Mesenchymal stem cell (in vitro differentiated cells and primary cell): ENCODE measurements around the gene ZNRD2.

Experiments
- DNase-seq: peaks from one replicate; pipeline ENCODE4 v3.0.0-alpha.2; 2013
- H2AFZ ChIP-seq: one replicate; pipeline ENCODE4 v1.6.1; 2013; ENCODE audit warnings: low read depth, mild to moderate bottlenecking, control low read depth, inconsistent platforms, low read length, moderate library complexity
- H2AK5ac ChIP-seq: 2 replicates; pipeline ENCODE4 v1.6.1; 2013; ENCODE audit warnings: low read length, moderate library complexity, mild to moderate bottlenecking, inconsistent platforms; ENCODE audit not compliant: severe bottlenecking
- H2BK120ac ChIP-seq: one replicate; pipeline ENCODE4 v1.6.1; 2013; ENCODE audit warnings: low read depth, mild to moderate bottlenecking, inconsistent platforms, low read length, moderate library complexity
- H2BK12ac ChIP-seq, 2 experiments: one replicate each; pipeline ENCODE4 v1.6.1; 2013; ENCODE audit warnings: inconsistent platforms in 2 of 2, low read length in 2 of 2, mild to moderate bottlenecking in 2 of 2, moderate library complexity in 2 of 2, control low read depth in 1 of 2
- H2BK15ac ChIP-seq: one replicate; pipeline ENCODE4 v1.6.1; 2013; ENCODE audit warnings: mild to moderate bottlenecking, low read depth, inconsistent platforms; ENCODE audit not compliant: poor library complexity, severe bottlenecking
- H2BK5ac ChIP-seq: 2 replicates; pipeline ENCODE4 v1.6.1; 2013; ENCODE audit warnings: low read depth, mild to moderate bottlenecking, low read length, control low read depth, inconsistent platforms; ENCODE audit not compliant: poor library complexity, severe bottlenecking
- H3K14ac ChIP-seq, 2 experiments: one replicate each; pipeline ENCODE4 v1.6.1; 2013; ENCODE audit warnings: inconsistent platforms in 2 of 2, low read length in 2 of 2, control low read depth in 1 of 2, mild to moderate bottlenecking in 1 of 2, moderate library complexity in 1 of 2
- H3K18ac ChIP-seq, 2 experiments: one replicate each; pipeline ENCODE4 v1.6.1; 2013; ENCODE audit warnings: inconsistent platforms in 2 of 2, low read length in 2 of 2, control low read depth in 1 of 2, low read depth in 1 of 2, mild to moderate bottlenecking in 1 of 2
- H3K23ac ChIP-seq, 2 experiments: one replicate each; pipeline ENCODE4 v1.6.1; 2013; ENCODE audit warnings: inconsistent platforms in 2 of 2, low read length in 2 of 2, mild to moderate bottlenecking in 2 of 2, moderate library complexity in 2 of 2, control low read depth in 1 of 2
- H3K27ac ChIP-seq: 2 replicates; pipeline ENCODE4 v1.5.1; 2013; ENCODE audit warnings: mild to moderate bottlenecking, moderate library complexity, low read length, control low read depth, inconsistent platforms; ENCODE audit not compliant: poor library complexity, severe bottlenecking
- H3K27me3 ChIP-seq, 2 experiments: 2 replicates each; pipeline versions ENCODE4 v1.6.1 to v1.7.0; 2013; ENCODE audit warnings: low read length in 2 of 2, mild to moderate bottlenecking in 2 of 2, moderate library complexity in 2 of 2, control low read depth in 1 of 2, inconsistent platforms in 1 of 2; ENCODE audit not compliant: control insufficient read depth in 1 of 2, insufficient read depth in 1 of 2
- H3K36me3 ChIP-seq, 2 experiments: 2 replicates each; pipeline versions ENCODE4 v1.6.1 to v1.7.0; 2013; ENCODE audit warnings: low read length in 2 of 2, control low read depth in 1 of 2, inconsistent platforms in 1 of 2, low read depth in 1 of 2, mild to moderate bottlenecking in 1 of 2; ENCODE audit not compliant: insufficient read depth in 2 of 2, control insufficient read depth in 1 of 2
- H3K4ac ChIP-seq, 2 experiments: one replicate each; pipeline ENCODE4 v1.6.1; 2013; ENCODE audit warnings: inconsistent platforms in 2 of 2, low read length in 2 of 2, mild to moderate bottlenecking in 2 of 2, moderate library complexity in 2 of 2, control low read depth in 1 of 2, low read depth in 1 of 2
- H3K4me1 ChIP-seq: 2 replicates; pipeline ENCODE4 v1.6.1; 2013; ENCODE audit warnings: low read depth, low read length, control low read depth; ENCODE audit not compliant: control insufficient read depth, insufficient read depth
- H3K4me2 ChIP-seq: 2 replicates; pipeline ENCODE4 v1.6.1; 2013; ENCODE audit warnings: low read length, mild to moderate bottlenecking, inconsistent platforms; ENCODE audit not compliant: poor library complexity, severe bottlenecking
- H3K4me3 ChIP-seq, 2 experiments: 2 replicates each; pipeline versions ENCODE4 v1.5.1 to v1.7.0; 2013; ENCODE audit warnings: low read length in 2 of 2, mild to moderate bottlenecking in 2 of 2, control low read depth in 1 of 2, low read depth in 1 of 2; ENCODE audit not compliant: insufficient read depth in 1 of 2
- H3K79me1 ChIP-seq: replicated peaks from 2 replicates; pipeline ENCODE4 v1.6.1; 2013; ENCODE audit warnings: mild to moderate bottlenecking, control low read depth, low read length, inconsistent platforms; ENCODE audit not compliant: poor library complexity, severe bottlenecking
- H3K9ac ChIP-seq: 2 replicates; pipeline ENCODE4 v1.7.0; 2013; ENCODE audit warnings: mild to moderate bottlenecking, low read length, moderate library complexity
- H3K9me3 ChIP-seq: 2 replicates; pipeline ENCODE4 v1.7.0; 2013; ENCODE audit warnings: mild to moderate bottlenecking, low read length; ENCODE audit not compliant: control insufficient read depth
- H4K8ac ChIP-seq: one replicate; pipeline ENCODE4 v1.6.1; 2013; ENCODE audit warnings: inconsistent platforms, mild to moderate bottlenecking, low read length, moderate library complexity
- H4K91ac ChIP-seq: one replicate; pipeline ENCODE4 v1.6.1; 2013; ENCODE audit warnings: mild to moderate bottlenecking, low read length, inconsistent platforms
- WGBS: methylation state at CpG from one replicate; pipeline ENCODE4 v1.1.7; 2013; ENCODE audit warnings: mixed read lengths; 5-methylcytosine and 5-hydroxymethylcytosine counted together

The ZNRD2 gene

DNA sequence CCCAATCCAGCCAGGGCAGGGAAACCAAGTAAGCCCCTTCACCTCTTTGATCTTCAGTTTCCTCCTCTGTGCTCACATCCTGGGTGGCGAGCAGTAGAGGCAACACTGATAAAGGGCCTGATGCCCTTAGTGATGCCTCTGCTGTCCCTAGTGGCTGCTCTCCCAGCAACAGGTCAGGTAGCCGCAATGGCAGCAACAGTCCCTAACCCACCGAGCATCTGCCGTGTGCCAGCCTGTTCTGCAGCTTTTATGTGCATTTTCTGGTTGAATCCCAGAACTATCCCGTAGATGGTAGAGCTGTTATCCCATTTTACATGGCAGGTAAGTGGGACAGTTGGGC, 40.1 kb upstream of the ZNRD2 start:
- Histone ChIP-seq H2AK5ac (no peak overlapping the region), H3K9me3 (no peaks in the 10 kb centered on the region), H2BK5ac (no peak overlapping the region), H3K23ac (no peak overlapping the region), H3K9ac (peak overlapping the region; percentile 4), H3K79me1 (peaks cover 42% of the 10 kb centered on the region), H2BK12ac (no peak overlapping the region), H3K18ac (no peak overlapping the region), H3K14ac (no peak overlapping the region), H4K8ac (no peak overlapping the region), H2BK15ac (no peak overlapping the region), H3K4me3 (no peak overlapping the region), H3K27me3 (no peaks in the 10 kb centered on the region), H3K4me2 (no peak overlapping the region), H3K4me1 (peaks cover 26% of the 10 kb centered on the region), H3K36me3 (peaks cover 79 to 83% of the 10 kb centered on the region in 2 experiments), H4K91ac (no peak overlapping the region), H3K4ac (no peak overlapping the region), H3K27ac (no peak overlapping the region), H2BK120ac (no peak overlapping the region), H2AFZ (no peak overlapping the region)
- no peak for DNase-seq
- 84% methylated on average over 5 of the region's 5 CpGs for WGBS

DNA sequence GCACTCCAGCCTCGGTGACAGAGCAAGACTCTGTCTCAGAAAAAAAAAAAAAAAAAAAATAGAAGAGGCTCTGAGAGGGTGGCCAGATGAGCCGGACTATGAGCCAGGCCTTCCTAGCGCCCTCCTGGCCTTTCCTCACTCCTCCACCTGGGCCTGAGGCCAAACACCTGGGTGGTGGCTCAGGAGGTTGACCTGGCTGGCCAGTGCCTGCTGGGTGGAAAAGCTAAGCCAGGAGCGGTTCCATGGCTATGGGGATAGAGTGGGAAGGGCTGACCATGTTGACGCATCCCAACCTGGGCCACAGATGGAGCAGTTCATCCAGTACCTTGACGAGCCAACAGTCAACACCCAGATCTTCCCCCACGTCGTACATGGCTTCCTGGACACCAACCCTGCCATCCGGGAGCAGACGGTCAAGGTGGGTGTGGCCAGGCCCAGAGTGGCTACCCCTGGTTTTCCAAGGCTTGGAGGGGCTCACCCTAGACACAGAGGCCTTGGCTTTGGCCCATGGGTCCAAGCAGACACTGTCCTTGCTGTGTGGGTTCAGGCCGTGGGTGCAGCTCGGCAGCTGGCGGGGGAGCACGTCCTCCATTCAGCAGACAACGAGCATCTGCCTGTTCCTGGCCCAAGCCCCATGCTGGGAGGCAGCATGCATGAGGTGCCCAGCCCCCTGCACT, 37.8 kb upstream of the ZNRD2 start:
- Histone ChIP-seq H2BK12ac (no peak overlapping the region), H2BK5ac (no peak overlapping the region), H3K14ac (no peak overlapping the region), H2AFZ (no peak overlapping the region), H2AK5ac (no peak overlapping the region), H3K36me3 (peaks cover 88 to 93% of the 10 kb centered on the region in 2 experiments), H3K27ac (no peak overlapping the region), H3K27me3 (no peaks in the 10 kb centered on the region), H2BK120ac (no peak overlapping the region), H3K9me3 (no peaks in the 10 kb centered on the region), H3K9ac (no peak overlapping the region), H4K91ac (peak overlapping the region; percentile 1), H3K4me2 (no peak overlapping the region), H3K4me1 (peaks cover 14% of the 10 kb centered on the region), H3K18ac (no peak overlapping the region), H4K8ac (no peak overlapping the region), H3K4ac (no peak overlapping the region), H3K79me1 (peaks cover 36% of the 10 kb centered on the region), H2BK15ac (no peak overlapping the region), H3K4me3 (peak overlapping the region in 1 of 2 experiments; percentile 12), H3K23ac (no peak overlapping the region)
- 93% methylated on average over 12 of the region's 15 CpGs for WGBS
- no peak for DNase-seq

DNA sequence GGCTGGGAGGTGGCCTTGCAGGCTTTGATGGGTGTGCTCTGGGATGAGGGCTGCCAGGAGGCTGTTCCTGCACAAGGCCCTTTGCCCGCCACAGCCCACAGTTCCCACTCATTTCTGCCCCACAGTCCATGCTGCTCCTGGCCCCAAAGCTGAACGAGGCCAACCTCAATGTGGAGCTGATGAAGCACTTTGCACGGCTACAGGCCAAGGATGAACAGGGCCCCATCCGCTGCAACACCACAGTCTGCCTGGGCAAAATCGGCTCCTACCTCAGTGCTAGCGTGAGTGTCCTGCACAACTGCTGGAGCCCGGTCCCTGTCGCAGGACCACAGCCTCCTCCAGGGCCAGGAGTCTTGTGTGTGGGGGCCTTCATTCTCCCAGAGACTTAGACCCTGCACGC, 35.2 kb upstream of the ZNRD2 start:
- Histone ChIP-seq H3K4me1 (peaks cover 24% of the 10 kb centered on the region), H3K4me3 (no peak overlapping the region), H3K9me3 (no peaks in the 10 kb centered on the region), H3K18ac (no peak overlapping the region), H2BK12ac (no peak overlapping the region), H4K91ac (no peak overlapping the region), H3K27ac (no peak overlapping the region), H2BK15ac (no peak overlapping the region), H2AFZ (no peak overlapping the region), H3K23ac (no peak overlapping the region), H3K4ac (no peak overlapping the region), H3K27me3 (no peaks in the 10 kb centered on the region), H3K14ac (no peak overlapping the region), H4K8ac (no peak overlapping the region), H2BK5ac (no peak overlapping the region), H3K36me3 (peaks cover 76 to 94% of the 10 kb centered on the region in 2 experiments), H2BK120ac (no peak overlapping the region), H3K4me2 (no peak overlapping the region), H3K9ac (peak overlapping the region; percentile 11), H2AK5ac (no peak overlapping the region), H3K79me1 (peaks cover 27% of the 10 kb centered on the region)
- WGBS = 96% methylated on average over 9 of the region's 9 CpGs
- no peak for DNase-seq

DNA sequence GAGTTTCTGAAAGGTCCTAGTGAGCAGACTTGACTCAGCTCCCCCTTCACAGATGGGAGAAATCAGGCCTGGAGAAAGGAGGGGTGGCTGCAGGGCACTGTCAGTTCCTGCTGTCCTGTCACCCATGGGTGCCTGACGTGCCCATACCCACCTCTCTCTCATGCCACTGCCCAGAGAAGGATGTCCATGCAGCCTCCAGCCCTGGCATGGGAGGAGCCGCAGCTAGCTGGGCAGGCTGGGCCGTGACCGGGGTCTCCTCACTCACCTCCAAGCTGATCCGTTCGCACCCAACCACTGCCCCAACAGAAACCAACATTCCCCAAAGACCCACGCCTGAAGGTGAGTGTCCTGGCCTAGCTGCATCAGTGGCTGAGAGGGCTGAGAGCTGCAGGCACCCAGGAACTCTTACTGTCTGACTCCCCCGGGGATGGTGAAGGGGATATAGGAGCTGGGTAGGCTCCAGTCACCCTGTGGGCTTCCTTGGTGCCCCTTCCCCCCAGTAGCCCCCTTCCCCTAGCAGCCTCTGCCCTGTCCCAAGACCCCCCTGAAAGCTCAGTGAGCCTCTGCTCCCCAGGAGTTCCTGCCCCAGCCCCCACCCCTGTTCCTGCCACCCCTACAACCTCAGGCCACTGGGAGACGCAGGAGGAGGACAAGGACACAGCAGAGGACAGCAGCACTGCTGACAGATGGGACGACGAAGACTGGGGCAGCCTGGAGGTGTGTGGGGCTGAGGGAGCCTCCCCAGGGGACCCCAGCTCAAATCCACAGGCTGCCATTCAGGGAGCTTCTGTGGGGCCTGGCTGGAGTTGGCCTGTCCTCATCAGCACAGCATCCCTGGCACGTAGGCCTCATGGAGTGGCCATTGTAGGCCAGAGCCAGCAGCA, 33.6 kb upstream of the ZNRD2 start:
- no peak overlapping the region for H2BK12ac ChIP-seq
- no peak for DNase-seq
- H3K36me3 ChIP-seq = peaks cover 63 to 84% of the 10 kb centered on the region in 2 experiments
- H3K4me3 ChIP-seq = no peak overlapping the region
- WGBS = 95% methylated on average over 8 of the region's 12 CpGs
- H3K4me1 ChIP-seq = peaks cover 35% of the 10 kb centered on the region
- H3K14ac ChIP-seq = no peak overlapping the region
- no peak overlapping the region for H2BK5ac ChIP-seq
- no peak overlapping the region for H2AFZ ChIP-seq
- no peak overlapping the region for H3K27ac ChIP-seq
- no peak overlapping the region for H4K91ac ChIP-seq
- H3K27me3 ChIP-seq = no peaks in the 10 kb centered on the region
- no peak overlapping the region for H2AK5ac ChIP-seq
- H3K4me2 ChIP-seq = no peak overlapping the region
- no peak overlapping the region for H3K4ac ChIP-seq
- no peak overlapping the region for H3K23ac ChIP-seq
- H3K9ac ChIP-seq = no peak overlapping the region
- no peak overlapping the region for H3K18ac ChIP-seq
- no peak overlapping the region for H2BK15ac ChIP-seq
- H3K79me1 ChIP-seq = peaks cover 14% of the 10 kb centered on the region
- no peak overlapping the region for H2BK120ac ChIP-seq
- no peak overlapping the region for H4K8ac ChIP-seq
- no peaks in the 10 kb centered on the region for H3K9me3 ChIP-seq
